Astrocyte (in vitro differentiated cells and primary cell): ENCODE measurements around the gene LRP1B. TPM values are rescaled to one million over a fixed set of nuclear protein-coding genes. Genes with fewer than 3 reads are reported as not detected.

Source experiments
- DNase-seq: peaks from one replicate; pipeline ENCODE4 v3.0.0-alpha.2; 2010; ENCODE audit warnings: low read depth
- FAIRE-seq: peaks from 2 replicates; lab custom pipeline; 2011; peaks lifted over from hg19 to GRCh38; lab: Jason Lieb, UNC
- H2AFZ ChIP-seq: 2 replicates; pipeline ENCODE4 v1.6.0; 2012; ENCODE audit warnings: low read depth, low read length, inconsistent platforms
- H3K27ac ChIP-seq: 2 replicates; pipeline ENCODE4 v1.5.1; 2011; ENCODE audit warnings: low read depth, low read length, inconsistent platforms
- H3K27me3 ChIP-seq: 2 replicates; pipeline ENCODE4 v1.6.0; 2011; ENCODE audit warnings: low read length, inconsistent platforms; ENCODE audit not compliant: insufficient read depth
- H3K36me3 ChIP-seq: 2 replicates; pipeline ENCODE4 v1.5.1; 2011; ENCODE audit warnings: low read length, inconsistent platforms; ENCODE audit not compliant: insufficient read depth
- H3K4me1 ChIP-seq: 2 replicates; pipeline ENCODE4 v1.5.1; 2011; ENCODE audit warnings: low read length, inconsistent platforms; ENCODE audit not compliant: insufficient read depth
- H3K4me2 ChIP-seq: 2 replicates; pipeline ENCODE4 v1.6.0; 2012; ENCODE audit warnings: low read length, inconsistent platforms
- H3K4me3 ChIP-seq: 2 replicates; pipeline ENCODE4 v1.5.1; 2011; ENCODE audit warnings: low read depth, mild to moderate bottlenecking, low read length, inconsistent platforms; ENCODE audit not compliant: insufficient read depth
- H3K79me2 ChIP-seq: 2 replicates; pipeline ENCODE4 v1.6.0; 2012; ENCODE audit warnings: mild to moderate bottlenecking, low read length, inconsistent platforms; ENCODE audit not compliant: insufficient read depth
- H3K9ac ChIP-seq: 2 replicates; pipeline ENCODE4 v1.6.0; 2012; ENCODE audit warnings: mild to moderate bottlenecking, low read length, inconsistent platforms
- H3K9me3 ChIP-seq: 2 replicates; pipeline ENCODE4 v1.5.1; 2012; ENCODE audit warnings: low read depth, mild to moderate bottlenecking, low read length, inconsistent platforms; ENCODE audit not compliant: insufficient read depth
- H4K20me1 ChIP-seq: 2 replicates; pipeline ENCODE4 v1.6.0; 2012; ENCODE audit warnings: low read length, inconsistent platforms; ENCODE audit not compliant: insufficient read depth
- H3K27ac Mint-ChIP-seq: one replicate; pipeline ENCODE4 v1.8.0; 2021; ENCODE audit warnings: mild to moderate bottlenecking, mixed read lengths; ENCODE audit not compliant: unreplicated experiment
- H3K27me3 Mint-ChIP-seq: one replicate; pipeline ENCODE4 v1.8.0; 2021; ENCODE audit warnings: low read depth, mixed read lengths; ENCODE audit not compliant: unreplicated experiment
- H3K36me3 Mint-ChIP-seq: one replicate; pipeline ENCODE4 v1.8.0; 2021; ENCODE audit warnings: low read depth, mixed read lengths; ENCODE audit not compliant: unreplicated experiment
- H3K4me1 Mint-ChIP-seq: one replicate; pipeline ENCODE4 v1.8.0; 2021; ENCODE audit warnings: low read depth, mixed read lengths; ENCODE audit not compliant: unreplicated experiment
- H3K4me3 Mint-ChIP-seq: one replicate; pipeline ENCODE4 v1.8.0; 2021; ENCODE audit warnings: mild to moderate bottlenecking, moderate library complexity, mixed read lengths; ENCODE audit not compliant: unreplicated experiment
- H3K9me3 Mint-ChIP-seq: one replicate; pipeline ENCODE4 v1.8.0; 2021; ENCODE audit warnings: mild to moderate bottlenecking, mixed read lengths; ENCODE audit not compliant: unreplicated experiment
- CTCF ChIP-seq: IDR thresholded peaks from 2 replicates; pipeline ENCODE4 v1.5.1; 2011; ENCODE audit warnings: low read depth, mild to moderate bottlenecking, inconsistent platforms, low read length, moderate library complexity; ENCODE audit not compliant: insufficient read depth
- EZH2 ChIP-seq: IDR thresholded peaks from 2 replicates; pipeline ENCODE4 v1.6.1; 2012; ENCODE audit warnings: mild to moderate bottlenecking, low read length, inconsistent platforms; ENCODE audit not compliant: insufficient read depth
- total RNA-seq: library from RNA; stranded (reverse); gene quantifications from 2 replicates; pipeline ENCODE4 v1.2.1, GENCODE V29; 2021

LRP1B gene
- total RNA-seq, 1 donor from 2014 or later, result 1.5 TPM

GRCh38 chr2:140275427-140275826, 1855.4 kb downstream of the LRP1B start:
- Mint-ChIP-seq H3K4me3 (no peak overlapping the region), H3K36me3 (no peaks in the 10 kb centered on the region), H3K9me3 (no peaks in the 10 kb centered on the region), H3K27me3 (no peaks in the 10 kb centered on the region), H3K27ac (no peak overlapping the region), H3K4me1 (no peaks in the 10 kb centered on the region)
- Histone ChIP-seq H3K9me3 (no peaks in the 10 kb centered on the region), H3K79me2 (no peaks in the 10 kb centered on the region), H3K27ac (no peak overlapping the region), H3K36me3 (no peaks in the 10 kb centered on the region), H3K27me3 (no peaks in the 10 kb centered on the region), H4K20me1 (no peaks in the 10 kb centered on the region), H3K9ac (no peak overlapping the region), H3K4me2 (no peak overlapping the region), H3K4me1 (no peaks in the 10 kb centered on the region), H3K4me3 (no peak overlapping the region), H2AFZ (no peak overlapping the region)
- FAIRE-seq (peak; percentile 26), DNase-seq (no peak)
- TF ChIP-seq CTCF, result no peak
- no peak for TF ChIP-seq EZH2

GRCh38 chr2:140274891-140275290, 1855.9 kb downstream of the LRP1B start:
- H3K4me2 ChIP-seq, result no peak overlapping the region
- no peaks in the 10 kb centered on the region for H3K27me3 ChIP-seq
- H3K9me3 ChIP-seq, result no peaks in the 10 kb centered on the region
- no peak for FAIRE-seq
- no peak overlapping the region for H3K9ac ChIP-seq
- H2AFZ ChIP-seq, result no peak overlapping the region
- no peaks in the 10 kb centered on the region for H3K27me3 Mint-ChIP-seq
- no peak for TF ChIP-seq EZH2
- TF ChIP-seq CTCF, result no peak
- H3K27ac ChIP-seq, result no peak overlapping the region
- no peaks in the 10 kb centered on the region for H3K79me2 ChIP-seq
- no peaks in the 10 kb centered on the region for H3K36me3 ChIP-seq
- DNase-seq, result no peak
- H3K36me3 Mint-ChIP-seq, result no peaks in the 10 kb centered on the region
- H3K4me3 ChIP-seq, result no peak overlapping the region
- no peaks in the 10 kb centered on the region for H3K4me1 Mint-ChIP-seq
- H3K4me3 Mint-ChIP-seq, result no peak overlapping the region
- no peak overlapping the region for H3K27ac Mint-ChIP-seq
- no peaks in the 10 kb centered on the region for H4K20me1 ChIP-seq
- no peaks in the 10 kb centered on the region for H3K9me3 Mint-ChIP-seq
- no peaks in the 10 kb centered on the region for H3K4me1 ChIP-seq

- FAIRE-seq (no peak), DNase-seq (no peak)
- Histone ChIP-seq H3K79me2 (no peaks in the 10 kb centered on the region), H3K27ac (no peak overlapping the region), H3K4me3 (no peak overlapping the region), H3K9me3 (no peaks in the 10 kb centered on the region), H2AFZ (no peak overlapping the region), H3K4me2 (no peak overlapping the region), H4K20me1 (no peaks in the 10 kb centered on the region), H3K9ac (no peak overlapping the region), H3K4me1 (no peaks in the 10 kb centered on the region), H3K27me3 (no peaks in the 10 kb centered on the region), H3K36me3 (no peaks in the 10 kb centered on the region)
- no peak overlapping the region for H3K4me3 Mint-ChIP-seq
- H3K36me3 Mint-ChIP-seq, result no peaks in the 10 kb centered on the region
- TF ChIP-seq CTCF, result no peak
- no peak for TF ChIP-seq EZH2
- H3K27me3 Mint-ChIP-seq, result no peaks in the 10 kb centered on the region
- H3K4me1 Mint-ChIP-seq, result no peaks in the 10 kb centered on the region
- no peak overlapping the region for H3K27ac Mint-ChIP-seq
- no peaks in the 10 kb centered on the region for H3K9me3 Mint-ChIP-seq
These were observed 1856.9 kb downstream of the LRP1B start for GRCh38 chr2:140273958-140274357.
